Neuronal stem cell (in vitro differentiated cells): ENCODE measurements around the gene HMGN2.

Experiments
- DNase-seq: peaks from one replicate; pipeline ENCODE4 v3.0.0-alpha.2; 2013; ENCODE audit warnings: low spot score
- H2AFZ ChIP-seq: one replicate; pipeline ENCODE4 v1.6.1; 2013; ENCODE audit warnings: mild to moderate bottlenecking, low read length, inconsistent platforms
- H2AK5ac ChIP-seq: 2 replicates; pipeline ENCODE4 v1.6.1; 2013; ENCODE audit warnings: low read depth, mild to moderate bottlenecking, inconsistent platforms, low read length, moderate library complexity, mixed read lengths
- H2BK120ac ChIP-seq: 2 replicates; pipeline ENCODE4 v1.6.1; 2013; ENCODE audit warnings: low read depth, mild to moderate bottlenecking, inconsistent platforms, low read length, moderate library complexity, mixed read lengths
- H2BK12ac ChIP-seq: one replicate; pipeline ENCODE4 v1.6.1; 2013; ENCODE audit warnings: low read length, inconsistent platforms
- H2BK15ac ChIP-seq: 2 replicates; pipeline ENCODE4 v1.6.1; 2013; ENCODE audit warnings: mild to moderate bottlenecking, low read length, inconsistent platforms, mixed read lengths
- H2BK5ac ChIP-seq: one replicate; pipeline ENCODE4 v1.6.1; 2013; ENCODE audit warnings: inconsistent platforms, mild to moderate bottlenecking, low read length, moderate library complexity
- H3K14ac ChIP-seq: one replicate; pipeline ENCODE4 v1.6.1; 2013; ENCODE audit warnings: low read length, inconsistent platforms
- H3K18ac ChIP-seq: 2 replicates; pipeline ENCODE4 v1.6.1; 2013; ENCODE audit warnings: low read length, inconsistent platforms
- H3K23ac ChIP-seq: 2 replicates; pipeline ENCODE4 v1.6.1; 2013; ENCODE audit warnings: low read depth, mild to moderate bottlenecking, mixed read lengths, low read length, inconsistent platforms; ENCODE audit not compliant: poor library complexity
- H3K27ac ChIP-seq: replicated peaks from 3 replicates; pipeline ENCODE4 v1.5.1; 2013; ENCODE audit warnings: low read length, inconsistent platforms
- H3K27me3 ChIP-seq, 3 experiments: 2 replicates each; pipeline ENCODE4 v1.6.1; 2013; ENCODE audit warnings: low read length in 3 of 3, mild to moderate bottlenecking in 2 of 3, inconsistent platforms in 1 of 3, low read depth in 1 of 3, mixed read lengths in 1 of 3, moderate library complexity in 1 of 3; ENCODE audit not compliant: control insufficient read depth in 3 of 3, insufficient read depth in 3 of 3
- H3K36me3 ChIP-seq, 2 donors: replicated peaks in 1 of 2; 2 replicates each; pipeline ENCODE4 v1.6.1; 2013; ENCODE audit warnings: low read length in 2 of 2; ENCODE audit not compliant: control insufficient read depth in 2 of 2, insufficient read depth in 2 of 2
- H3K4ac ChIP-seq: 2 replicates; pipeline ENCODE4 v1.6.1; 2013; ENCODE audit warnings: inconsistent platforms, mild to moderate bottlenecking, low read length, moderate library complexity
- H3K4me1 ChIP-seq, 2 donors: 1 replicate in 1 of 2; 2 replicates in 1 of 2; pipeline ENCODE4 v1.6.1; 2013; ENCODE audit warnings: low read length in 2 of 2, low read depth in 1 of 2; ENCODE audit not compliant: control insufficient read depth in 2 of 2, insufficient read depth in 1 of 2
- H3K4me2 ChIP-seq: one replicate; pipeline ENCODE4 v1.6.1; 2013; ENCODE audit warnings: mild to moderate bottlenecking, low read length, inconsistent platforms; ENCODE audit not compliant: insufficient read depth, poor library complexity, severe bottlenecking
- H3K4me3 ChIP-seq, 2 donors: 2 replicates each; pipeline ENCODE4 v1.5.1; 2013; ENCODE audit warnings: low read length in 2 of 2, mild to moderate bottlenecking in 2 of 2, inconsistent platforms in 1 of 2, moderate library complexity in 1 of 2
- H3K79me1 ChIP-seq: one replicate; pipeline ENCODE4 v1.6.1; 2013; ENCODE audit warnings: low read depth, mild to moderate bottlenecking, inconsistent platforms, low read length, moderate library complexity
- H3K9ac ChIP-seq: one replicate; pipeline ENCODE4 v1.6.1; 2013; ENCODE audit warnings: mild to moderate bottlenecking, low read depth, low read length, inconsistent platforms; ENCODE audit not compliant: poor library complexity
- H3K9me3 ChIP-seq, 2 donors: replicated peaks in 1 of 2; 2 replicates each; pipeline versions ENCODE3 to v1.6.1; 2013; ENCODE audit warnings: low read length in 2 of 2, mild to moderate bottlenecking in 2 of 2, inconsistent platforms in 1 of 2, low read depth in 1 of 2, mixed read lengths in 1 of 2, moderate library complexity in 1 of 2; ENCODE audit not compliant: control insufficient read depth in 2 of 2, insufficient read depth in 1 of 2
- H4K8ac ChIP-seq: one replicate; pipeline ENCODE4 v1.6.1; 2013; ENCODE audit warnings: low read depth, mild to moderate bottlenecking, inconsistent platforms, low read length, moderate library complexity
- H4K91ac ChIP-seq: one replicate; pipeline ENCODE4 v1.6.1; 2013; ENCODE audit warnings: low read length, low read depth, mild to moderate bottlenecking, inconsistent platforms; ENCODE audit not compliant: poor library complexity
- WGBS, 2 donors: extraction: QIAGEN DNeasy Blood & Tissue Kit; methylation state at CpG; one replicate each; pipeline ENCODE4 v1.1.7; 2013; ENCODE audit warnings: missing lambda C conversion rate in 2 of 2, mixed read lengths in 1 of 2; ENCODE audit not compliant: insufficient read length in 2 of 2, insufficient replicate concordance in 1 of 2; ENCODE audit errors: extremely low coverage in 2 of 2; 5-methylcytosine and 5-hydroxymethylcytosine counted together

The HMGN2 gene

GRCh38 chr1:26472901-26473845 is 933 bp downstream of the HMGN2 start:
- Histone ChIP-seq H2BK120ac (no peak overlapping the region), H3K9me3 (no peaks in the 10 kb centered on the region), H3K14ac (no peak overlapping the region), H3K36me3 (peaks cover 34 to 70% of the 10 kb centered on the region in 2 donors), H3K27ac (peak overlapping the region; percentile 98), H2AFZ (no peak overlapping the region), H3K23ac (no peak overlapping the region), H3K18ac (no peak overlapping the region), H3K9ac (peak overlapping the region; percentile 73), H2BK5ac (no peak overlapping the region), H2BK12ac (no peak overlapping the region), H4K91ac (no peak overlapping the region), H2AK5ac (no peak overlapping the region), H3K4me3 (peak overlapping the region; percentile 63 to 90), H3K4ac (no peak overlapping the region), H3K79me1 (peaks cover 2% of the 10 kb centered on the region), H4K8ac (no peak overlapping the region), H3K4me2 (peak overlapping the region; percentile 72), H3K27me3 (no peaks in the 10 kb centered on the region), H2BK15ac (no peak overlapping the region), H3K4me1 (peaks cover 19 to 34% of the 10 kb centered on the region in 2 donors)
- DNase-seq = peak; percentile 94
- WGBS, 2 donors = no CpG with 5 or more reads among the region's 71 CpGs

GRCh38 chr1:26474818-26475217 is 2.6 kb downstream of the HMGN2 start:
- Histone ChIP-seq H3K18ac (no peak overlapping the region), H3K4me2 (no peak overlapping the region), H3K9me3 (no peaks in the 10 kb centered on the region), H3K4ac (no peak overlapping the region), H2AFZ (no peak overlapping the region), H3K14ac (no peak overlapping the region), H3K27ac (no peak overlapping the region), H3K4me1 (peaks cover 19 to 23% of the 10 kb centered on the region in 2 donors), H3K36me3 (peaks cover 36 to 69% of the 10 kb centered on the region in 2 donors), H2BK120ac (no peak overlapping the region), H3K23ac (no peak overlapping the region), H3K27me3 (no peaks in the 10 kb centered on the region), H4K8ac (no peak overlapping the region), H2AK5ac (no peak overlapping the region), H2BK5ac (no peak overlapping the region), H3K79me1 (peaks cover 2% of the 10 kb centered on the region), H2BK15ac (no peak overlapping the region), H3K4me3 (peak overlapping the region in 1 of 2 donors; percentile 63), H2BK12ac (no peak overlapping the region), H3K9ac (no peak overlapping the region), H4K91ac (no peak overlapping the region)
- WGBS, 2 donors = no CpG with 5 or more reads among the region's 1 CpG
- no peak for DNase-seq

GRCh38 chr1:26475989-26476388 is 3.7 kb downstream of the HMGN2 start:
- Histone ChIP-seq H3K4ac (no peak overlapping the region), H2AK5ac (no peak overlapping the region), H3K14ac (no peak overlapping the region), H3K4me3 (no peak overlapping the region), H3K27me3 (no peaks in the 10 kb centered on the region), H3K9ac (no peak overlapping the region), H2AFZ (no peak overlapping the region), H3K23ac (no peak overlapping the region), H4K8ac (no peak overlapping the region), H3K36me3 (peaks cover 36 to 64% of the 10 kb centered on the region in 2 donors), H3K4me1 (peaks cover 15% of the 10 kb centered on the region in 2 donors), H2BK15ac (no peak overlapping the region), H3K18ac (no peak overlapping the region), H3K79me1 (peaks cover 2% of the 10 kb centered on the region), H4K91ac (no peak overlapping the region), H2BK12ac (no peak overlapping the region), H3K4me2 (no peak overlapping the region), H3K27ac (no peak overlapping the region), H2BK5ac (no peak overlapping the region), H3K9me3 (no peaks in the 10 kb centered on the region), H2BK120ac (no peak overlapping the region)
- no CpG with 5 or more reads among the region's 3 CpGs for WGBS, 2 donors
- DNase-seq = no peak

- Histone ChIP-seq H2BK120ac (no peak overlapping the region), H3K27ac (peak overlapping the region; percentile 48), H3K36me3 (peaks cover 36 to 69% of the 10 kb centered on the region in 2 donors), H3K27me3 (no peaks in the 10 kb centered on the region), H3K79me1 (peaks cover 2% of the 10 kb centered on the region), H2BK15ac (no peak overlapping the region), H4K91ac (no peak overlapping the region), H3K4me1 (peaks cover 7 to 14% of the 10 kb centered on the region in 2 donors), H2AK5ac (no peak overlapping the region), H2BK5ac (no peak overlapping the region), H3K23ac (no peak overlapping the region), H2BK12ac (no peak overlapping the region), H2AFZ (no peak overlapping the region), H4K8ac (no peak overlapping the region), H3K4me3 (no peak overlapping the region), H3K4ac (no peak overlapping the region), H3K18ac (no peak overlapping the region), H3K4me2 (no peak overlapping the region), H3K9ac (no peak overlapping the region), H3K14ac (no peak overlapping the region), H3K9me3 (no peaks in the 10 kb centered on the region)
- WGBS, 2 donors = no CpG with 5 or more reads among the region's 4 CpGs
- DNase-seq = no peak
These were observed 4.7 kb downstream of the HMGN2 start for GRCh38 chr1:26476958-26477357.
